Measurements from ENCODE around the gene TEC. TPM values are rescaled to one million over a fixed set of nuclear protein-coding genes. Genes with fewer than 3 reads are reported as not detected.

TEC gene
- total and polyA plus RNA-seq, 2 experiments from 2014 or later: 2.9 to 3.0 TPM

DNA sequence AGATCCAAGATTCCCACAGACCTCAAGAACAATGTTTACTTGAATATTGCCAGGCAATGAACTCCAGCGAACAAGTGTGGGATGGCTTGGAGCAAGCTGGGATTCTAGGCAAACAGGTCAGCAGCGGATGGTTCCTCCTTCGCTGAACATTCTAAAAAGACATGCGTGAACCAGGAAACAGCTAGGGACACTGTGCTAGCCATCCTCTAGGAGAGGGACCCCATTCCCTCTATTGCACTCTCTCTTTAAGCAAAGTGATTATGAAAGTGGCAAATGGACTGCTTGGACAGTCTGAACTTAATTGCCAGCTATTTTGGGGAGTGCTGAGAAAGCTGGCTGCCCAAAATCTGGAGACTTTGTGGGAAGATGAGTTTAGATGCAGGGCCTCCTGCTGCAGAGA is 29.9 kb upstream of the TEC start (continued):
- TF ChIP-seq, protein P1, sequence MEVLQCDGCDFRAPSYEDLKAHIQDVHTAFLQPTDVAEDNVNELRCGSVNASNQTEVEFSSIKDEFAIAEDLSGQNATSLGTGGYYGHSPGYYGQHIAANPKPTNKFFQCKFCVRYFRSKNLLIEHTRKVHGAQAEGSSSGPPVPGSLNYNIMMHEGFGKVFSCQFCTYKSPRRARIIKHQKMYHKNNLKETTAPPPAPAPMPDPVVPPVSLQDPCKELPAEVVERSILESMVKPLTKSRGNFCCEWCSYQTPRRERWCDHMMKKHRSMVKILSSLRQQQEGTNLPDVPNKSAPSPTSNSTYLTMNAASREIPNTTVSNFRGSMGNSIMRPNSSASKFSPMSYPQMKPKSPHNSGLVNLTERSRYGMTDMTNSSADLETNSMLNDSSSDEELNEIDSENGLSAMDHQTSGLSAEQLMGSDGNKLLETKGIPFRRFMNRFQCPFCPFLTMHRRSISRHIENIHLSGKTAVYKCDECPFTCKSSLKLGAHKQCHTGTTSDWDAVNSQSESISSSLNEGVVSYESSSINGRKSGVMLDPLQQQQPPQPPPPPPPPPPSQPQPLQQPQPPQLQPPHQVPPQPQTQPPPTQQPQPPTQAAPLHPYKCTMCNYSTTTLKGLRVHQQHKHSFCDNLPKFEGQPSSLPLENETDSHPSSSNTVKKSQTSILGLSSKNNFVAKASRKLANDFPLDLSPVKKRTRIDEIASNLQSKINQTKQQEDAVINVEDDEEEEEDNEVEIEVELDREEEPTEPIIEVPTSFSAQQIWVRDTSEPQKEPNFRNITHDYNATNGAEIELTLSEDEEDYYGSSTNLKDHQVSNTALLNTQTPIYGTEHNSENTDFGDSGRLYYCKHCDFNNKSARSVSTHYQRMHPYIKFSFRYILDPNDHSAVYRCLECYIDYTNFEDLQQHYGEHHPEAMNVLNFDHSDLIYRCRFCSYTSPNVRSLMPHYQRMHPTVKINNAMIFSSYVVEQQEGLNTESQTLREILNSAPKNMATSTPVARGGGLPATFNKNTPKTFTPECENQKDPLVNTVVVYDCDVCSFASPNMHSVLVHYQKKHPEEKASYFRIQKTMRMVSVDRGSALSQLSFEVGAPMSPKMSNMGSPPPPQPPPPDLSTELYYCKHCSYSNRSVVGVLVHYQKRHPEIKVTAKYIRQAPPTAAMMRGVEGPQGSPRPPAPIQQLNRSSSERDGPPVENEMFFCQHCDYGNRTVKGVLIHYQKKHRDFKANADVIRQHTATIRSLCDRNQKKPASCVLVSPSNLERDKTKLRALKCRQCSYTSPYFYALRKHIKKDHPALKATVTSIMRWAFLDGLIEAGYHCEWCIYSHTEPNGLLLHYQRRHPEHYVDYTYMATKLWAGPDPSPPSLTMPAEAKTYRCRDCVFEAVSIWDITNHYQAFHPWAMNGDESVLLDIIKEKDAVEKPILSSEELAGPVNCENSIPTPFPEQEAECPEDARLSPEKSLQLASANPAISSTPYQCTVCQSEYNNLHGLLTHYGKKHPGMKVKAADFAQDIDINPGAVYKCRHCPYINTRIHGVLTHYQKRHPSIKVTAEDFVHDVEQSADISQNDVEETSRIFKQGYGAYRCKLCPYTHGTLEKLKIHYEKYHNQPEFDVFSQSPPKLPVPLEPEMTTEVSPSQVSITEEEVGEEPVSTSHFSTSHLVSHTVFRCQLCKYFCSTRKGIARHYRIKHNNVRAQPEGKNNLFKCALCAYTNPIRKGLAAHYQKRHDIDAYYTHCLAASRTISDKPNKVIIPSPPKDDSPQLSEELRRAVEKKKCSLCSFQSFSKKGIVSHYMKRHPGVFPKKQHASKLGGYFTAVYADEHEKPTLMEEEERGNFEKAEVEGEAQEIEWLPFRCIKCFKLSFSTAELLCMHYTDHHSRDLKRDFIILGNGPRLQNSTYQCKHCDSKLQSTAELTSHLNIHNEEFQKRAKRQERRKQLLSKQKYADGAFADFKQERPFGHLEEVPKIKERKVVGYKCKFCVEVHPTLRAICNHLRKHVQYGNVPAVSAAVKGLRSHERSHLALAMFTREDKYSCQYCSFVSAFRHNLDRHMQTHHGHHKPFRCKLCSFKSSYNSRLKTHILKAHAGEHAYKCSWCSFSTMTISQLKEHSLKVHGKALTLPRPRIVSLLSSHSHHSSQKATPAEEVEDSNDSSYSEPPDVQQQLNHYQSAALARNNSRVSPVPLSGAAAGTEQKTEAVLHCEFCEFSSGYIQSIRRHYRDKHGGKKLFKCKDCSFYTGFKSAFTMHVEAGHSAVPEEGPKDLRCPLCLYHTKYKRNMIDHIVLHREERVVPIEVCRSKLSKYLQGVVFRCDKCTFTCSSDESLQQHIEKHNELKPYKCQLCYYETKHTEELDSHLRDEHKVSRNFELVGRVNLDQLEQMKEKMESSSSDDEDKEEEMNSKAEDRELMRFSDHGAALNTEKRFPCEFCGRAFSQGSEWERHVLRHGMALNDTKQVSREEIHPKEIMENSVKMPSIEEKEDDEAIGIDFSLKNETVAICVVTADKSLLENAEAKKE (CRISPR knock-in tag; IDR thresholded peaks at IDR 0.05): no peak
- TF ChIP-seq, protein P2, sequence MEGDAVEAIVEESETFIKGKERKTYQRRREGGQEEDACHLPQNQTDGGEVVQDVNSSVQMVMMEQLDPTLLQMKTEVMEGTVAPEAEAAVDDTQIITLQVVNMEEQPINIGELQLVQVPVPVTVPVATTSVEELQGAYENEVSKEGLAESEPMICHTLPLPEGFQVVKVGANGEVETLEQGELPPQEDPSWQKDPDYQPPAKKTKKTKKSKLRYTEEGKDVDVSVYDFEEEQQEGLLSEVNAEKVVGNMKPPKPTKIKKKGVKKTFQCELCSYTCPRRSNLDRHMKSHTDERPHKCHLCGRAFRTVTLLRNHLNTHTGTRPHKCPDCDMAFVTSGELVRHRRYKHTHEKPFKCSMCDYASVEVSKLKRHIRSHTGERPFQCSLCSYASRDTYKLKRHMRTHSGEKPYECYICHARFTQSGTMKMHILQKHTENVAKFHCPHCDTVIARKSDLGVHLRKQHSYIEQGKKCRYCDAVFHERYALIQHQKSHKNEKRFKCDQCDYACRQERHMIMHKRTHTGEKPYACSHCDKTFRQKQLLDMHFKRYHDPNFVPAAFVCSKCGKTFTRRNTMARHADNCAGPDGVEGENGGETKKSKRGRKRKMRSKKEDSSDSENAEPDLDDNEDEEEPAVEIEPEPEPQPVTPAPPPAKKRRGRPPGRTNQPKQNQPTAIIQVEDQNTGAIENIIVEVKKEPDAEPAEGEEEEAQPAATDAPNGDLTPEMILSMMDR (conservative IDR thresholded peaks at IDR 0.05; ENCODE audit: low read depth in 2 of 2): no peak

DNA sequence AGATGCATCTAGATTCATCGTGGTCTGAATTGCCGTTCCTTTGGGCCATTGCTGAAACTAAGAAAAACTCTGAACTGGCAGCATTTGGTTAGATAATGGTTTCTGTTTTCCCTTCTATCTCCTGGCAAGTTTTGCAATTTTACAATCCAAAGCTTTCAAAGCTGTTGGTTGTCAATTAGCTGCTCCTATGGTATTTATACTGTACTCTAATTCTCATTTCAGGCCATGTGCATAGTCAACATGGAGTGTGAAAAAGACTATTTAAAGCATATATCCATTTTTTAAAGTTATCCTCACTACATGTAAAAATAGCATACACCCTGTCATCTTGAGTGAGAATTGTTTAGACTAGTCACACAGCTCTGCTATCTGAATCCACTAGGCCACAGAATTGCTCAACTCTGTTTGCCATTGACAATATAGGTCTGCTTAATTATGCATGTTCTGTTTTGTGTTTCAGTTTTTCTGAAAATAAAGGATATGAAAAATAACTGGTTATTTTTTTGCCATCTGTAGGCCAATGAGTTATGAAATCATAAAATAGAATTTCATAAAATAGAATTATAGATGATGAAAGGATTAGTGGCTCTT is 27.7 kb upstream of the TEC start:
- Histone ChIP-seq H3K4me3 (no peak overlapping the region), H3K36me3 (ENCODE audit: insufficient read depth) (no peaks in the 10 kb centered on the region), H3K27ac (ENCODE audit: low read depth) (no peak overlapping the region), H3K79me2 (replicated peaks; ENCODE audit: insufficient read depth) (no peaks in the 10 kb centered on the region), H3K4me2 (no peak overlapping the region), H3K27me3 (ENCODE audit: insufficient read depth) (no peaks in the 10 kb centered on the region), H2AFZ (no peak overlapping the region), H3K4me1 (ENCODE audit: insufficient read depth) (no peaks in the 10 kb centered on the region), H3F3A (replicated peaks; ENCODE audit: low read depth) (no peaks in the 10 kb centered on the region), H4K20me1 (replicated peaks; ENCODE audit: insufficient read depth) (no peaks in the 10 kb centered on the region), H3K9me2 (ENCODE audit: insufficient read depth) (no peaks in the 10 kb centered on the region)
- no peak overlapping the region for H3K27ac Mint-ChIP-seq
- H3K27me3 Mint-ChIP-seq (ENCODE audit: insufficient read depth, low read depth, poor library complexity): no peaks in the 10 kb centered on the region
- DNase-seq (ENCODE audit: low spot score) (no peak), ATAC-seq (no peak)
- H3K36me3 Mint-ChIP-seq (ENCODE audit: low read depth): peaks cover 10% of the 10 kb centered on the region; the same call in 2 of the 3 replicates
- peaks cover 11% of the 10 kb centered on the region for H3K9me3 Mint-ChIP-seq
- no peaks in the 10 kb centered on the region for H3K4me1 Mint-ChIP-seq
- H3K4me3 Mint-ChIP-seq: no peak overlapping the region
- TF ChIP-seq, protein P1 (CRISPR knock-in tag; IDR thresholded peaks at IDR 0.05): no peak
- TF ChIP-seq, protein P3, sequence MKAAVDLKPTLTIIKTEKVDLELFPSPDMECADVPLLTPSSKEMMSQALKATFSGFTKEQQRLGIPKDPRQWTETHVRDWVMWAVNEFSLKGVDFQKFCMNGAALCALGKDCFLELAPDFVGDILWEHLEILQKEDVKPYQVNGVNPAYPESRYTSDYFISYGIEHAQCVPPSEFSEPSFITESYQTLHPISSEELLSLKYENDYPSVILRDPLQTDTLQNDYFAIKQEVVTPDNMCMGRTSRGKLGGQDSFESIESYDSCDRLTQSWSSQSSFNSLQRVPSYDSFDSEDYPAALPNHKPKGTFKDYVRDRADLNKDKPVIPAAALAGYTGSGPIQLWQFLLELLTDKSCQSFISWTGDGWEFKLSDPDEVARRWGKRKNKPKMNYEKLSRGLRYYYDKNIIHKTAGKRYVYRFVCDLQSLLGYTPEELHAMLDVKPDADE (IDR thresholded peaks at IDR 0.05): no peak
- TF ChIP-seq STAT1 (IDR thresholded peaks at IDR 0.05; ENCODE audit: unreplicated experiment) (no peak), EZH2phosphoT487 (IDR thresholded peaks at IDR 0.05; ENCODE audit: unreplicated experiment) (no peak), JUNB (IDR thresholded peaks at IDR 0.05; ENCODE audit: unreplicated experiment) (no peak)
